ENCODE results near the gene EME2. TPM values are rescaled to one million over a fixed set of nuclear protein-coding genes. Genes with fewer than 3 reads are reported as not detected.

EME2 gene
- total and polyA plus RNA-seq, 2 donors (not counting 1 experiment from before 2014, with no cell fraction given), result 34.6 to 42.5 TPM

DNA sequence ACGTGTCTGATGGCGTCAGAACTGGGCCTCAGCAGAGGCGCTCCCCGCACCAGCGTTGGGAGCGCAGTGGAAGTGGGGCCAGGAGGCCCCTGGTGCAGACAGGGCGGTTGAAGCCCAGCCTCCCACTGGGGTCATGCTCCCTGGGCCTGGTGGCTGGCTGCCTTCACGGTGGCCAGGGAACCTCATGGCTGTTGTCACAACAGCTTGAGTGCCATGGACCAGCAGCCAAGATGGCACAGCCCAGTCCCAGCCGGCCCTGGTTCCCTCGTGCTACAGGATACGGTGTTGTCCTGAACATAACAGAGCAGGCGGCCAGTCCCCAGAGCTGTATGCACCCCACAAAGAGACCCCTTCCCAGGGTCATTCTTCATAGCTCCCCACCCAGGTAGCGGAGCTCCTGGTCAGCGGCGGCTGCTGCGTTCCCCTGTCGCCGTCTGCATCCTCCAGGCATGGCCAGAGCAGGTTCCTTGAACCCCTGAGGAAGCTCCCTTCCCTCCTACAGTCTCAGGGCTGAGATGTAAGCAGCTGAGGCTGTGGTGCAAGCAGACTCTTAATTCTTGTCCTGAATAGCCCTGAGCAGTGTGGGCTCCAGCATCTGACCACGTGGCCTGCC lies 31.0 kb upstream of the EME2 start:
- no peak overlapping the region for H3K4me3 Mint-ChIP-seq
- Histone ChIP-seq H3K79me2 (ENCODE audit: control insufficient read depth, insufficient read depth, low read length) (peaks cover 52% of the 10 kb centered on the region), H3K27me3 (replicated peaks in 1 of 4; ENCODE audit: control extremely low read depth in 1 of 4, control insufficient read depth in 3 of 4, insufficient read depth in 4 of 4, low read length in 3 of 4) (no peaks in the 10 kb centered on the region), H3K9me3 (ENCODE audit: control extremely low read depth in 1 of 3, control insufficient read depth in 2 of 3, insufficient read depth in 1 of 3, low read length in 2 of 3) (peaks cover 0 to 31% (median 0%) of the 10 kb centered on the region in 3 donors), H2AFZ (ENCODE audit: insufficient read depth, low read depth, low read length, poor library complexity, severe bottlenecking) (no peak overlapping the region), H3K27ac (ENCODE audit: low read length in 2 of 2) (no peak overlapping the region), H3K4me3 (ENCODE audit: control extremely low read depth in 1 of 5, extremely low read depth in 1 of 5, insufficient read depth in 1 of 5, low read depth in 2 of 5, low read length in 4 of 5) (no peak overlapping the region), H3K9ac (ENCODE audit: low read length) (no peak overlapping the region), H3K36me3 (replicated peaks in 1 of 2; ENCODE audit: control extremely low read depth in 1 of 2, control insufficient read depth in 1 of 2, extremely low read depth in 1 of 2, insufficient read depth in 2 of 2, low read length in 1 of 2) (peaks cover 0 to 41% of the 10 kb centered on the region in 2 experiments), H3K4me1 (ENCODE audit: control insufficient read depth in 2 of 2, insufficient read depth in 2 of 2, low read length in 2 of 2) (no peaks in the 10 kb centered on the region), H3K4me2 (replicated peaks; ENCODE audit: low read depth, low read length, poor library complexity, severe bottlenecking) (no peak overlapping the region), H4K20me1 (ENCODE audit: control insufficient read depth, insufficient read depth, low read length, poor library complexity, severe bottlenecking) (peaks cover 67% of the 10 kb centered on the region)
- DNase-seq (no peak), ATAC-seq (ENCODE audit: low read depth) (no peak)
- H3K9me3 Mint-ChIP-seq (ENCODE audit: insufficient read depth), result no peaks in the 10 kb centered on the region
- intact Hi-C loops (cut with micrococcal nuclease), result no loop called here
- no peak overlapping the region for H3K27ac Mint-ChIP-seq
- ChIA-PET CTCF (no interaction called here), POLR2A (no interaction called here)
- no peak for TF ChIP-seq CTCF (IDR thresholded peaks at IDR 0.05)
- TF ChIP-seq EZH2 (IDR thresholded peaks at IDR 0.05; ENCODE audit: borderline replicate concordance, insufficient read depth, low read depth, low read length, poor library complexity, severe bottlenecking), result no peak
- no peaks in the 10 kb centered on the region for H3K4me1 Mint-ChIP-seq
- no peaks in the 10 kb centered on the region for H3K27me3 Mint-ChIP-seq
- 99% methylated on average over 19 of the region's 19 CpGs for WGBS (ENCODE audit: insufficient coverage)

GRCh38 chr16:1743376-1744337 lies 29.0 kb upstream of the EME2 start:
- intact Hi-C loops (cut with micrococcal nuclease), result no loop called here
- Histone ChIP-seq H3K9ac (ENCODE audit: low read length) (no peak overlapping the region), H3K9me3 (ENCODE audit: control extremely low read depth in 1 of 3, control insufficient read depth in 2 of 3, insufficient read depth in 1 of 3, low read length in 2 of 3) (peaks cover 0 to 11% (median 0%) of the 10 kb centered on the region in 3 donors), H3K4me2 (replicated peaks; ENCODE audit: low read depth, low read length, poor library complexity, severe bottlenecking) (no peak overlapping the region), H3K36me3 (replicated peaks in 1 of 2; ENCODE audit: control extremely low read depth in 1 of 2, control insufficient read depth in 1 of 2, extremely low read depth in 1 of 2, insufficient read depth in 2 of 2, low read length in 1 of 2) (peaks cover 0 to 60% of the 10 kb centered on the region in 2 experiments), H3K4me3 (ENCODE audit: control extremely low read depth in 1 of 5, extremely low read depth in 1 of 5, insufficient read depth in 1 of 5, low read depth in 2 of 5, low read length in 4 of 5) (no peak overlapping the region), H4K20me1 (ENCODE audit: control insufficient read depth, insufficient read depth, low read length, poor library complexity, severe bottlenecking) (peaks cover 76% of the 10 kb centered on the region), H2AFZ (ENCODE audit: insufficient read depth, low read depth, low read length, poor library complexity, severe bottlenecking) (no peak overlapping the region), H3K79me2 (ENCODE audit: control insufficient read depth, insufficient read depth, low read length) (peaks cover 63% of the 10 kb centered on the region), H3K27me3 (replicated peaks in 1 of 4; ENCODE audit: control extremely low read depth in 1 of 4, control insufficient read depth in 3 of 4, insufficient read depth in 4 of 4, low read length in 3 of 4) (no peaks in the 10 kb centered on the region), H3K27ac (ENCODE audit: low read length in 2 of 2) (no peak overlapping the region), H3K4me1 (ENCODE audit: control insufficient read depth in 2 of 2, insufficient read depth in 2 of 2, low read length in 2 of 2) (no peaks in the 10 kb centered on the region)
- DNase-seq (no peak), ATAC-seq (ENCODE audit: low read depth) (no peak)
- Mint-ChIP-seq H3K27me3 (no peaks in the 10 kb centered on the region), H3K27ac (no peak overlapping the region), H3K4me1 (no peaks in the 10 kb centered on the region), H3K4me3 (no peak overlapping the region), H3K9me3 (ENCODE audit: insufficient read depth) (no peaks in the 10 kb centered on the region)
- CTCF ChIA-PET, result no interaction called here
- TF ChIP-seq CTCF (IDR thresholded peaks at IDR 0.05), result no peak
- no peak for TF ChIP-seq EZH2 (IDR thresholded peaks at IDR 0.05; ENCODE audit: borderline replicate concordance, insufficient read depth, low read depth, low read length, poor library complexity, severe bottlenecking)
- POLR2A ChIA-PET, result no interaction called here
- WGBS (ENCODE audit: insufficient coverage), result 96% methylated on average over 30 of the region's 32 CpGs

Data from B cell (primary cell).